Measurements from ENCODE around the gene EPS15. TPM values are rescaled to one million over a fixed set of nuclear protein-coding genes. Genes with fewer than 3 reads are reported as not detected.

The EPS15 gene
- total RNA-seq, 1 donor from 2014 or later, result 42.0 TPM

- H3K4me1 Mint-ChIP-seq, result peaks cover 14% of the 10 kb centered on the region
- H3K9me3 ChIP-seq (ENCODE audit: low read depth), result no peaks in the 10 kb centered on the region
Observed at GRCh38 chr1:51316846-51317120, 202.3 kb downstream of the EPS15 start.

GRCh38 chr1:51316113-51316845, 202.8 kb downstream of the EPS15 start:
- Mint-ChIP-seq H3K4me3 (no peak overlapping the region), H3K27me3 (ENCODE audit: insufficient read depth, low read depth) (peaks cover 5% of the 10 kb centered on the region), H3K27ac (peak overlapping the region; percentile 28), H3K4me1 (peaks cover 14% of the 10 kb centered on the region), H3K9me3 (no peaks in the 10 kb centered on the region), H3K36me3 (no peaks in the 10 kb centered on the region)
- no peak for DNase-seq (ENCODE audit: low spot score)
- no peaks in the 10 kb centered on the region for H4K20me1 ChIP-seq (ENCODE audit: low read depth)
- H3K27ac ChIP-seq, result no peak overlapping the region
- H3K4me2 ChIP-seq, result no peak overlapping the region
- TF ChIP-seq EZH2phosphoT487 (IDR thresholded peaks at IDR 0.05) (no peak), EZH2 (IDR thresholded peaks at IDR 0.05) (no peak), CTCF (IDR thresholded peaks at IDR 0.05) (no peak)
- H3K36me3 ChIP-seq, result no peaks in the 10 kb centered on the region
- no peak overlapping the region for H3K4me3 ChIP-seq
- peaks cover 7% of the 10 kb centered on the region for H3K4me1 ChIP-seq
- no peaks in the 10 kb centered on the region for H3K79me2 ChIP-seq (ENCODE audit: low read depth)
- H2AFZ ChIP-seq (replicated peaks), result no peak overlapping the region
- H3K9ac ChIP-seq, result no peak overlapping the region
- H3K9me3 ChIP-seq (ENCODE audit: low read depth), result no peaks in the 10 kb centered on the region
- H3K27me3 ChIP-seq, result no peaks in the 10 kb centered on the region
- H3F3A ChIP-seq (ENCODE audit: low read depth), result no peaks in the 10 kb centered on the region

More at GRCh38 chr1:51316846-51317120, 202.3 kb downstream of the EPS15 start:
- no peaks in the 10 kb centered on the region for H3F3A ChIP-seq (ENCODE audit: low read depth)
- Mint-ChIP-seq H3K9me3 (no peaks in the 10 kb centered on the region), H3K36me3 (no peaks in the 10 kb centered on the region), H3K4me3 (no peak overlapping the region), H3K27me3 (ENCODE audit: insufficient read depth, low read depth) (peaks cover 5% of the 10 kb centered on the region), H3K27ac (peak overlapping the region; percentile 28)
- no peak overlapping the region for H3K27ac ChIP-seq
- H3K36me3 ChIP-seq, result no peaks in the 10 kb centered on the region
- peak overlapping the region; percentile 0 for H3K4me2 ChIP-seq
- no peaks in the 10 kb centered on the region for H3K27me3 ChIP-seq
- DNase-seq (ENCODE audit: low spot score), result no peak
- H2AFZ ChIP-seq (replicated peaks), result no peak overlapping the region
- H3K9ac ChIP-seq, result no peak overlapping the region
- TF ChIP-seq CTCF (IDR thresholded peaks at IDR 0.05), result no peak
- no peak for TF ChIP-seq EZH2 (IDR thresholded peaks at IDR 0.05)
- no peak for TF ChIP-seq EZH2phosphoT487 (IDR thresholded peaks at IDR 0.05)
- H3K79me2 ChIP-seq (ENCODE audit: low read depth), result no peaks in the 10 kb centered on the region
- peaks cover 7% of the 10 kb centered on the region for H3K4me1 ChIP-seq
- H3K4me3 ChIP-seq, result no peak overlapping the region
- H4K20me1 ChIP-seq (ENCODE audit: low read depth), result no peaks in the 10 kb centered on the region

- H3K36me3 Mint-ChIP-seq, result no peaks in the 10 kb centered on the region
- H3K27ac Mint-ChIP-seq, result no peak overlapping the region
- Histone ChIP-seq H3F3A (ENCODE audit: low read depth) (no peaks in the 10 kb centered on the region), H3K4me1 (peaks cover 7% of the 10 kb centered on the region), H3K27ac (no peak overlapping the region), H3K36me3 (no peaks in the 10 kb centered on the region), H4K20me1 (ENCODE audit: low read depth) (no peaks in the 10 kb centered on the region), H3K4me2 (no peak overlapping the region), H3K9ac (no peak overlapping the region), H3K27me3 (no peaks in the 10 kb centered on the region), H2AFZ (replicated peaks) (no peak overlapping the region), H3K79me2 (ENCODE audit: low read depth) (no peaks in the 10 kb centered on the region), H3K9me3 (ENCODE audit: low read depth) (no peaks in the 10 kb centered on the region), H3K4me3 (no peak overlapping the region)
- no peak overlapping the region for H3K4me3 Mint-ChIP-seq
- H3K9me3 Mint-ChIP-seq, result no peaks in the 10 kb centered on the region
- no peak for DNase-seq (ENCODE audit: low spot score)
- H3K4me1 Mint-ChIP-seq, result peaks cover 19% of the 10 kb centered on the region
- peaks cover 9% of the 10 kb centered on the region for H3K27me3 Mint-ChIP-seq (ENCODE audit: insufficient read depth, low read depth)
- no peak for TF ChIP-seq CTCF (IDR thresholded peaks at IDR 0.05)
- no peak for TF ChIP-seq EZH2 (IDR thresholded peaks at IDR 0.05)
- TF ChIP-seq EZH2phosphoT487 (IDR thresholded peaks at IDR 0.05), result no peak
Observed at GRCh38 chr1:51314974-51315373, 204.1 kb downstream of the EPS15 start.

Data from neural progenitor cell (in vitro differentiated cells).